RWPE2 (cell line): ENCODE measurements around the gene PPME1.
"Not testable (repeated sequence)": the region's sequence is repeated elsewhere in the genome, so short reads cannot be mapped to it uniquely, and the experiment has no call there.

Source experiments
- ATAC-seq: fragments of 200-7000 bp; cut with Tn5 transposase; 3 replicates; pipeline ENCODE4 v1.9.1; 2021; ENCODE audit warnings: low read depth
- DNase-seq: peaks from one replicate; pipeline ENCODE4 v3.0.0-alpha.2; 2020; ENCODE audit warnings: low spot score
- H3K27ac ChIP-seq: fragments of 450-650 bp; 2 replicates; pipeline ENCODE4 v1.5.1; 2017; ENCODE audit warnings: mild to moderate bottlenecking; ENCODE audit not compliant: poor library complexity, severe bottlenecking
- H3K27me3 ChIP-seq: fragments of 250-450 bp; sonication (Bioruptor Pico); 2 replicates; pipeline ENCODE4 v1.5.1; 2021; ENCODE audit warnings: mild to moderate bottlenecking, moderate library complexity; ENCODE audit not compliant: insufficient read depth, poor library complexity, severe bottlenecking
- H3K36me3 ChIP-seq: fragments of 250-450 bp; sonication (Bioruptor Pico); 2 replicates; pipeline ENCODE4 v1.5.1; 2020; ENCODE audit warnings: low read depth, mild to moderate bottlenecking, moderate library complexity
- H3K4me1 ChIP-seq: fragments of 250-450 bp; sonication (Bioruptor Pico); 2 replicates; pipeline ENCODE4 v1.5.1; 2021; ENCODE audit warnings: mild to moderate bottlenecking, moderate library complexity; ENCODE audit not compliant: insufficient read depth, poor library complexity, severe bottlenecking
- H3K4me3 ChIP-seq: fragments of 250-450 bp; sonication (Bioruptor Pico); 2 replicates; pipeline ENCODE4 v1.5.1; 2021; ENCODE audit warnings: mild to moderate bottlenecking, moderate library complexity; ENCODE audit not compliant: severe bottlenecking
- H3K9me3 ChIP-seq: fragments of 250-450 bp; sonication (Bioruptor Pico); 2 replicates; pipeline ENCODE4 v1.5.1; 2021; ENCODE audit warnings: mild to moderate bottlenecking, moderate library complexity; ENCODE audit not compliant: severe bottlenecking
- CTCF ChIP-seq: fragments of 450-650 bp; IDR thresholded peaks from one replicate; pipeline ENCODE4 v1.5.1; 2017; ENCODE audit warnings: mild to moderate bottlenecking, moderate library complexity; ENCODE audit not compliant: poor library complexity, severe bottlenecking

PPME1 gene

GRCh38 chr11:74139151-74139918, 31.8 kb upstream of the PPME1 start:
- Histone ChIP-seq H3K4me3 (no peak overlapping the region), H3K4me1 (peaks cover 65% of the 10 kb centered on the region), H3K9me3 (no peaks in the 10 kb centered on the region), H3K36me3 (peaks cover 17% of the 10 kb centered on the region), H3K27me3 (no peaks in the 10 kb centered on the region), H3K27ac (peak overlapping the region; percentile 96)
- no peak for TF ChIP-seq CTCF
- DNase-seq (no peak), ATAC-seq (no peak)

GRCh38 chr11:74139919-74140431, 31.1 kb upstream of the PPME1 start:
- H3K4me3 ChIP-seq, DNase-seq, H3K9me3 ChIP-seq, H3K27me3 ChIP-seq, ATAC-seq: not testable (repeated sequence)
- Histone ChIP-seq H3K27ac (peak overlapping the region; percentile 96), H3K36me3 (peaks cover 12% of the 10 kb centered on the region), H3K4me1 (peaks cover 60% of the 10 kb centered on the region)

- ATAC-seq (peak; percentile 60), DNase-seq (no peak)
Measured at GRCh38 chr11:74141241-74141695, 29.8 kb upstream of the PPME1 start.

GRCh38 chr11:74141908-74142307, 29.2 kb upstream of the PPME1 start:
- Histone ChIP-seq H3K4me3 (no peak overlapping the region), H3K27me3 (no peaks in the 10 kb centered on the region), H3K9me3 (no peaks in the 10 kb centered on the region), H3K4me1 (peaks cover 46% of the 10 kb centered on the region), H3K27ac (peak overlapping the region; percentile 96), H3K36me3 (peaks cover 17% of the 10 kb centered on the region)
- DNase-seq (no peak), ATAC-seq (no peak)
- no peak for TF ChIP-seq CTCF

More at GRCh38 chr11:74141241-74141695, 29.8 kb upstream of the PPME1 start:
- Histone ChIP-seq H3K9me3 (no peaks in the 10 kb centered on the region), H3K4me1 (peaks cover 47% of the 10 kb centered on the region), H3K36me3 (peaks cover 17% of the 10 kb centered on the region), H3K27me3 (no peaks in the 10 kb centered on the region), H3K4me3 (no peak overlapping the region), H3K27ac (peak overlapping the region; percentile 96)
- no peak for TF ChIP-seq CTCF

- TF ChIP-seq CTCF: no peak
- H3K36me3 ChIP-seq: peaks cover 16% of the 10 kb centered on the region; the same call in 1 of the 2 replicates
Measured at GRCh38 chr11:74142624-74143023, 28.5 kb upstream of the PPME1 start.

More at GRCh38 chr11:74142624-74143023, 28.5 kb upstream of the PPME1 start:
- DNase-seq (no peak), ATAC-seq (no peak)
- Histone ChIP-seq H3K4me1 (peaks cover 39% of the 10 kb centered on the region), H3K9me3 (no peaks in the 10 kb centered on the region), H3K27me3 (no peaks in the 10 kb centered on the region), H3K4me3 (no peak overlapping the region), H3K27ac (peak overlapping the region; percentile 96)
